Trophoblast cell (in vitro differentiated cells and primary cell): ENCODE measurements around the gene PITPNM1.

Experiments used
- DNase-seq, 2 donors: peaks; one replicate each; pipeline ENCODE4 v3.0.0-alpha.2; 2016
- H2AFZ ChIP-seq: 2 replicates; pipeline ENCODE4 v1.6.1; 2013; ENCODE audit warnings: low read length, moderate library complexity, mild to moderate bottlenecking; ENCODE audit not compliant: insufficient read depth, poor library complexity
- H2AK5ac ChIP-seq: 2 replicates; pipeline ENCODE4 v1.6.1; 2013; ENCODE audit warnings: mild to moderate bottlenecking, low read length
- H2BK120ac ChIP-seq: 2 replicates; pipeline ENCODE4 v1.6.1; 2013; ENCODE audit warnings: low read length, mild to moderate bottlenecking, moderate library complexity; ENCODE audit not compliant: insufficient read depth, poor library complexity
- H2BK12ac ChIP-seq: 2 replicates; pipeline ENCODE4 v1.6.1; 2013; ENCODE audit warnings: mild to moderate bottlenecking, low read length, moderate library complexity
- H2BK5ac ChIP-seq: 2 replicates; pipeline ENCODE4 v1.6.1; 2013; ENCODE audit warnings: low read length, low read depth, moderate library complexity, mild to moderate bottlenecking; ENCODE audit not compliant: poor library complexity
- H3K14ac ChIP-seq: 2 replicates; pipeline ENCODE4 v1.6.1; 2013; ENCODE audit warnings: mild to moderate bottlenecking, low read length
- H3K18ac ChIP-seq: 2 replicates; pipeline ENCODE4 v1.6.1; 2013; ENCODE audit warnings: mild to moderate bottlenecking, low read length
- H3K23ac ChIP-seq: 2 replicates; pipeline ENCODE4 v1.6.1; 2013; ENCODE audit warnings: low read length
- H3K27ac ChIP-seq: 2 replicates; pipeline ENCODE4 v1.5.1; 2013; ENCODE audit warnings: low read depth, mild to moderate bottlenecking, inconsistent platforms, low read length, moderate library complexity
- H3K27me3 ChIP-seq: 2 replicates; pipeline ENCODE4 v1.6.1; 2013; ENCODE audit warnings: inconsistent platforms, mild to moderate bottlenecking, low read length, moderate library complexity; ENCODE audit not compliant: insufficient read depth
- H3K36me3 ChIP-seq, 2 experiments: 1 replicate in 1 of 2; 2 replicates in 1 of 2; pipeline ENCODE4 v1.6.1; 2013; ENCODE audit warnings: low read length in 2 of 2, mild to moderate bottlenecking in 2 of 2, moderate library complexity in 1 of 2; ENCODE audit not compliant: insufficient read depth in 2 of 2, control insufficient read depth in 1 of 2
- H3K4ac ChIP-seq: 2 replicates; pipeline ENCODE4 v1.6.1; 2013; ENCODE audit warnings: low read depth, mild to moderate bottlenecking, low read length, moderate library complexity
- H3K4me1 ChIP-seq, 2 experiments: 1 replicate in 1 of 2; 2 replicates in 1 of 2; pipeline ENCODE4 v1.6.1; 2013; ENCODE audit warnings: low read length in 2 of 2, mild to moderate bottlenecking in 2 of 2, moderate library complexity in 1 of 2; ENCODE audit not compliant: insufficient read depth in 2 of 2, control insufficient read depth in 1 of 2
- H3K4me2 ChIP-seq: 2 replicates; pipeline ENCODE4 v1.6.1; 2013; ENCODE audit warnings: inconsistent platforms, mild to moderate bottlenecking, low read length, moderate library complexity
- H3K4me3 ChIP-seq: 2 replicates; pipeline ENCODE4 v1.5.1; 2013; ENCODE audit warnings: mild to moderate bottlenecking, low read depth, low read length, inconsistent platforms
- H3K79me1 ChIP-seq: one replicate; pipeline ENCODE4 v1.6.1; 2013; ENCODE audit warnings: low read length
- H3K79me2 ChIP-seq: 2 replicates; pipeline ENCODE4 v1.6.1; 2013; ENCODE audit warnings: low read length, mild to moderate bottlenecking; ENCODE audit not compliant: control insufficient read depth, insufficient read depth, poor library complexity
- H3K9ac ChIP-seq: 2 replicates; pipeline ENCODE4 v1.6.1; 2013; ENCODE audit warnings: mild to moderate bottlenecking, low read length
- H3K9me3 ChIP-seq: 2 replicates; pipeline ENCODE4 v1.6.1; 2013; ENCODE audit warnings: low read depth, mild to moderate bottlenecking, control low read depth, inconsistent platforms, low read length; ENCODE audit not compliant: insufficient read depth
- H4K12ac ChIP-seq: 2 replicates; pipeline ENCODE4 v1.6.1; 2013; ENCODE audit warnings: low read depth, mild to moderate bottlenecking, low read length, moderate library complexity
- H4K8ac ChIP-seq: 2 replicates; pipeline ENCODE4 v1.6.1; 2013; ENCODE audit warnings: low read depth, mild to moderate bottlenecking, low read length, moderate library complexity
- H4K91ac ChIP-seq: one replicate; pipeline ENCODE4 v1.6.1; 2013; ENCODE audit warnings: low read depth, mild to moderate bottlenecking, low read length, moderate library complexity
- WGBS: extraction: QIAGEN DNeasy Blood & Tissue Kit; methylation state at CpG from one replicate; pipeline ENCODE4 v1.1.7; 2013; ENCODE audit warnings: missing lambda C conversion rate; ENCODE audit not compliant: insufficient read length, insufficient coverage; ENCODE audit errors: extremely low coverage; 5-methylcytosine and 5-hydroxymethylcytosine counted together

The PITPNM1 gene

GRCh38 chr11:67538823-67539505 is 33.8 kb upstream of the PITPNM1 start:
- Histone ChIP-seq H2BK5ac (no peak overlapping the region), H3K4me2 (no peak overlapping the region), H3K27ac (no peak overlapping the region), H4K8ac (no peak overlapping the region), H3K14ac (no peak overlapping the region), H2BK120ac (no peak overlapping the region), H3K23ac (no peak overlapping the region), H3K18ac (no peak overlapping the region), H3K4me1 (no peaks in the 10 kb centered on the region), H4K12ac (no peak overlapping the region), H3K9me3 (peaks cover 3% of the 10 kb centered on the region), H2BK12ac (no peak overlapping the region), H3K79me2 (no peaks in the 10 kb centered on the region), H2AK5ac (no peak overlapping the region), H3K79me1 (no peaks in the 10 kb centered on the region), H3K27me3 (no peaks in the 10 kb centered on the region), H2AFZ (no peak overlapping the region), H4K91ac (no peak overlapping the region), H3K36me3 (no peaks in the 10 kb centered on the region), H3K4ac (no peak overlapping the region), H3K9ac (no peak overlapping the region), H3K4me3 (no peak overlapping the region)
- no peak for DNase-seq
- no CpG with 5 or more reads among the region's 10 CpGs for WGBS

DNA sequence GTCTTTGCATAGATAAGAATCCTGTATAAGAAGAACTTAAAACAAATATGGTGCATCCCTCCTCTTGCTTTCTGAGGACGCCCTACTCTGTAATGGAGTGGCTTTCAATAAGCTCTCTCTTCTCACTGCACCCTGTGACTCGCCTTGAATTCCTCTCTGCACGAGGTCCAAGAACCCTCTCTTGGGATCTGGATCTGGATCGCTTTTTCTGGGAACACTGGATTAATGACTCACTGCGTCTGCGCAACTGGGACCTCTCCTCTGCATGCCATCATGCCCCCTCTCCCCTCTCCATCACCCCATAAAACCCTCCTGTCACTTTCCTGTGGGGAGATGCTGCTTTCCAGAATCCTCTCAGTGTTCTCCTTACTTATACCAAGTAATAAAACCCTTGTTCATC is 33.1 kb upstream of the PITPNM1 start:
- Histone ChIP-seq H3K27me3 (no peaks in the 10 kb centered on the region), H3K27ac (no peak overlapping the region), H3K9me3 (peaks cover 7% of the 10 kb centered on the region), H4K12ac (no peak overlapping the region), H4K8ac (no peak overlapping the region), H3K36me3 (peaks cover 0 to 2% of the 10 kb centered on the region in 2 experiments), H3K14ac (no peak overlapping the region), H3K4me1 (no peaks in the 10 kb centered on the region), H3K23ac (no peak overlapping the region), H2AK5ac (no peak overlapping the region), H2BK120ac (no peak overlapping the region), H3K79me2 (no peaks in the 10 kb centered on the region), H3K18ac (no peak overlapping the region), H2BK12ac (no peak overlapping the region), H2BK5ac (no peak overlapping the region), H3K4me2 (no peak overlapping the region), H2AFZ (no peak overlapping the region), H4K91ac (no peak overlapping the region), H3K9ac (no peak overlapping the region), H3K4me3 (no peak overlapping the region), H3K4ac (no peak overlapping the region), H3K79me1 (no peaks in the 10 kb centered on the region)
- DNase-seq: no peak
- no CpG with 5 or more reads among the region's 6 CpGs for WGBS

GRCh38 chr11:67535561-67535960 is 30.4 kb upstream of the PITPNM1 start:
- no CpG with 5 or more reads among the region's 1 CpG for WGBS
- H3K18ac ChIP-seq: no peak overlapping the region
- H3K9me3 ChIP-seq: peaks cover 8% of the 10 kb centered on the region
- H2AK5ac ChIP-seq: no peak overlapping the region
- no peak overlapping the region for H4K12ac ChIP-seq
- H3K4ac ChIP-seq: no peak overlapping the region
- no peaks in the 10 kb centered on the region for H3K79me1 ChIP-seq
- no peak overlapping the region for H4K8ac ChIP-seq
- no peak overlapping the region for H3K23ac ChIP-seq
- H2AFZ ChIP-seq: no peak overlapping the region
- H3K27me3 ChIP-seq: no peaks in the 10 kb centered on the region
- H3K36me3 ChIP-seq: peaks cover 0 to 2% of the 10 kb centered on the region in 2 experiments
- H3K9ac ChIP-seq: no peak overlapping the region
- H2BK5ac ChIP-seq: no peak overlapping the region
- H3K27ac ChIP-seq: no peak overlapping the region
- no peak overlapping the region for H4K91ac ChIP-seq
- no peak overlapping the region for H3K4me3 ChIP-seq
- DNase-seq: no peak
- no peak overlapping the region for H3K14ac ChIP-seq
- no peak overlapping the region for H3K4me2 ChIP-seq
- H2BK120ac ChIP-seq: no peak overlapping the region
- H2BK12ac ChIP-seq: no peak overlapping the region
- no peaks in the 10 kb centered on the region for H3K4me1 ChIP-seq
- H3K79me2 ChIP-seq: no peaks in the 10 kb centered on the region

GRCh38 chr11:67534070-67534679 is 29.0 kb upstream of the PITPNM1 start:
- H3K9ac ChIP-seq: no peak overlapping the region
- H3K4ac ChIP-seq: no peak overlapping the region
- H2AFZ ChIP-seq: no peak overlapping the region
- no peak overlapping the region for H2BK120ac ChIP-seq
- no peak overlapping the region for H2BK12ac ChIP-seq
- WGBS: 100% methylated on average over 1 of the region's 4 CpGs
- no peak overlapping the region for H2BK5ac ChIP-seq
- no peaks in the 10 kb centered on the region for H3K27me3 ChIP-seq
- DNase-seq: no peak
- peaks cover 12% of the 10 kb centered on the region for H3K9me3 ChIP-seq
- H3K4me2 ChIP-seq: no peak overlapping the region
- no peak overlapping the region for H4K8ac ChIP-seq
- H3K23ac ChIP-seq: no peak overlapping the region
- H3K79me1 ChIP-seq: no peaks in the 10 kb centered on the region
- no peak overlapping the region for H4K12ac ChIP-seq
- H3K27ac ChIP-seq: no peak overlapping the region
- H3K36me3 ChIP-seq: peaks cover 0 to 2% of the 10 kb centered on the region in 2 experiments
- no peak overlapping the region for H4K91ac ChIP-seq
- H3K14ac ChIP-seq: no peak overlapping the region
- no peaks in the 10 kb centered on the region for H3K79me2 ChIP-seq
- H3K18ac ChIP-seq: no peak overlapping the region
- H3K4me3 ChIP-seq: no peak overlapping the region
- no peaks in the 10 kb centered on the region for H3K4me1 ChIP-seq
- no peak overlapping the region for H2AK5ac ChIP-seq
